Mesothelial cell of epicardium (in vitro differentiated cells): Measurements from ENCODE around the gene TAF4B. TPM values are rescaled to one million over a fixed set of nuclear protein-coding genes. Genes with fewer than 3 reads are reported as not detected.
A peak's percentile ranks its signal among the peaks of the same experiment; 100 is the strongest.

Experiments used
- DNase-seq, 2 experiments: peaks; one replicate each; pipeline ENCODE4 v3.0.0; 2021; ENCODE audit warnings: low spot score in 2 of 2; ENCODE audit not compliant: unreplicated experiment in 2 of 2
- H3K27ac Mint-ChIP-seq: 2 replicates; pipeline ENCODE4 v1.8.0; 2021; ENCODE audit warnings: mixed read lengths
- H3K27me3 Mint-ChIP-seq: 2 replicates; pipeline ENCODE4 v1.8.0; 2021; ENCODE audit warnings: low read depth, mixed read lengths
- H3K36me3 Mint-ChIP-seq: 2 replicates; pipeline ENCODE4 v1.8.0; 2021; ENCODE audit warnings: mixed read lengths
- H3K4me1 Mint-ChIP-seq: 2 replicates; pipeline ENCODE4 v1.8.0; 2021; ENCODE audit warnings: mixed read lengths
- H3K4me3 Mint-ChIP-seq: 2 replicates; pipeline ENCODE4 v1.8.0; 2021; ENCODE audit warnings: mild to moderate bottlenecking, moderate library complexity, mixed read lengths
- H3K9me3 Mint-ChIP-seq: 2 replicates; pipeline ENCODE4 v1.8.0; 2021; ENCODE audit warnings: mixed read lengths
- total RNA-seq: library from RNA; stranded (reverse); gene quantifications from 3 replicates; pipeline ENCODE4 v1.2.1, GENCODE V29; 2021
- TF ChIP-seq, protein P1 (sequence below): fragments of 200-600 bp; sonication (generic); IDR thresholded peaks from one replicate; pipeline ENCODE4 v1.5.0; 2021; ENCODE audit warnings: antibody characterized with exemption; ENCODE audit not compliant: unreplicated experiment

TAF4B gene
- total RNA-seq, 1 donor from 2014 or later: 4.2 TPM

DNA sequence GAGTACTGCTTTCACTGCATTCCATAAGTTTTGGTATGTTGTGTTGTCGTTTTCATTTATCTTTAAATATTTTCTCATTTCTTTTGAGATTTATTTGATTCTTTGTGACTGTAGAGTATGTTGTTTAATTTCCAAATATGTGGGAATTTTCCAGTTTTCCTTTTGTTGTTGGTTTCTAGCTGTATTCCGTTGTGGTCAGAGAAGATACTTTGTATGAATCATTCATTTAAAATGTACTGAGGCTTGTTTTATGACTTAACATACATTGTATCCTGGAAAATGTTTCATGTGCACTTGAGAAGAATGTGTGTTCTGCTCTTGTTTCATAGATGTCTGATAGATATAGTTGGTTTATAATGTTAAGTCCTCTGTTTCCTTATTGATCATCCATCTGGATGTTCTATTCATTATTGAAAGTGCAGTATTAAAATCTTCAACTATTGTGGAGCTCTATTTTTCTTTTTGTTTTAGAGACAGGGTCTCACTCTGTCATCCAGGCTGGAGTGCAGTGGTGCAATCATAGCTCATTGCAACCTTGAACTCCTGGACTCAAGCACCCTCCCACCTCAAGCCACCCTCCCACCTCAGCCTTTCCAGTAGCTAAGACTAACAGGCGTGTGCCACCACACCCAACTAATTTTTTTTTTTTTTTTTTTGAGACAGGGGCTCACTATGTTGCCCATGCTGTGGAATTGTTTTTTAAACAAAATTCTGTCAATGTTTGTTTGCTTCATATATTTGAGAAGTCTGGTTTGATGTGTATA lies 96.8 kb downstream of the TAF4B start:
- Mint-ChIP-seq H3K36me3 (peaks cover 15% of the 10 kb centered on the region), H3K9me3 (peaks cover 13% of the 10 kb centered on the region), H3K27ac (no peak overlapping the region), H3K4me3 (no peak overlapping the region), H3K4me1 (peaks cover 13% of the 10 kb centered on the region), H3K27me3 (no peaks in the 10 kb centered on the region)
- TF ChIP-seq, protein P1, sequence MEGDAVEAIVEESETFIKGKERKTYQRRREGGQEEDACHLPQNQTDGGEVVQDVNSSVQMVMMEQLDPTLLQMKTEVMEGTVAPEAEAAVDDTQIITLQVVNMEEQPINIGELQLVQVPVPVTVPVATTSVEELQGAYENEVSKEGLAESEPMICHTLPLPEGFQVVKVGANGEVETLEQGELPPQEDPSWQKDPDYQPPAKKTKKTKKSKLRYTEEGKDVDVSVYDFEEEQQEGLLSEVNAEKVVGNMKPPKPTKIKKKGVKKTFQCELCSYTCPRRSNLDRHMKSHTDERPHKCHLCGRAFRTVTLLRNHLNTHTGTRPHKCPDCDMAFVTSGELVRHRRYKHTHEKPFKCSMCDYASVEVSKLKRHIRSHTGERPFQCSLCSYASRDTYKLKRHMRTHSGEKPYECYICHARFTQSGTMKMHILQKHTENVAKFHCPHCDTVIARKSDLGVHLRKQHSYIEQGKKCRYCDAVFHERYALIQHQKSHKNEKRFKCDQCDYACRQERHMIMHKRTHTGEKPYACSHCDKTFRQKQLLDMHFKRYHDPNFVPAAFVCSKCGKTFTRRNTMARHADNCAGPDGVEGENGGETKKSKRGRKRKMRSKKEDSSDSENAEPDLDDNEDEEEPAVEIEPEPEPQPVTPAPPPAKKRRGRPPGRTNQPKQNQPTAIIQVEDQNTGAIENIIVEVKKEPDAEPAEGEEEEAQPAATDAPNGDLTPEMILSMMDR: no peak
- no peak for DNase-seq

DNA sequence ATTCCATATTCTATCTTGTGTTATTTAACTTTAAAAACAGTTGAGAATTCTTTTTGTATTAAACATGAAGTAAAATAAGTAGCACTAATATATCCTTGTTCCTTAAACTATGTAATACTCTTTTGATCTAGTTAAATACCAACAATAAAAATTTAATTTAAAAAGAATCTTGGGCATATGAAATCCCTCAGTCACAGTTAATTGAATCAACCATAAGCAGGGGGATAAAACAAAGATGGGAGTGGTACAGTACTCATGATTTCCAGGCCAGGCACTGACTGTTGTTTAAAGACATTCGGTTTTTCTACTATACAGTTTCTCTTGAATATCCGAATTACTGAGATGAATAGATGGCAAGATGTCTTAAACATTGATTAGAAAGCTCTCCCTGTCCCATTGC lies 99.5 kb downstream of the TAF4B start:
- Mint-ChIP-seq H3K4me1 (peaks cover 4% of the 10 kb centered on the region), H3K27me3 (no peaks in the 10 kb centered on the region), H3K36me3 (peaks cover 15% of the 10 kb centered on the region), H3K27ac (no peak overlapping the region), H3K9me3 (peaks cover 13% of the 10 kb centered on the region), H3K4me3 (no peak overlapping the region)
- TF ChIP-seq, protein P1: no peak
- no peak for DNase-seq

DNA sequence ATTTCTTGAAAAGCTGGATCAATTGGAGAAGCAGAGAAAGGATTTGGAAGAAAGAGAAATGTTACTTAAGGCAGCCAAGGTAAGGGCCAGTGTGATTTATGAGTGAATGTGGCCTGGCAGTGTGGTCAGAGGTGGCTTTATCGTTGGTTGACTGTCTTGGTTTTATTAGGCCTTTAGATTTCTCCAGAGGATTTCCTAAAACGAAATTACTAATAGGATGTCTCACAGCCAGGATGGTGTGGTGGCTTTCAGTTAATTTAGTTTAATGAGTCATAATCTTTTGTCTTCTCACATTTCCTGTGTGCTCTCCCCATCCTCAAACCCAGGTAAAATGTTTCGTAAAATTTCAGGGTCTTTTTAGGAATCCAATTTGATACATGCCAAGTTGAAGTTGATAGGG lies 100.8 kb downstream of the TAF4B start:
- TF ChIP-seq, protein P1: no peak
- DNase-seq: no peak
- H3K27me3 Mint-ChIP-seq: no peaks in the 10 kb centered on the region
- no peak overlapping the region for H3K4me3 Mint-ChIP-seq
- H3K9me3 Mint-ChIP-seq: peaks cover 13% of the 10 kb centered on the region
- peaks cover 1% of the 10 kb centered on the region for H3K4me1 Mint-ChIP-seq
- H3K27ac Mint-ChIP-seq: no peak overlapping the region
- peaks cover 15% of the 10 kb centered on the region for H3K36me3 Mint-ChIP-seq

DNA sequence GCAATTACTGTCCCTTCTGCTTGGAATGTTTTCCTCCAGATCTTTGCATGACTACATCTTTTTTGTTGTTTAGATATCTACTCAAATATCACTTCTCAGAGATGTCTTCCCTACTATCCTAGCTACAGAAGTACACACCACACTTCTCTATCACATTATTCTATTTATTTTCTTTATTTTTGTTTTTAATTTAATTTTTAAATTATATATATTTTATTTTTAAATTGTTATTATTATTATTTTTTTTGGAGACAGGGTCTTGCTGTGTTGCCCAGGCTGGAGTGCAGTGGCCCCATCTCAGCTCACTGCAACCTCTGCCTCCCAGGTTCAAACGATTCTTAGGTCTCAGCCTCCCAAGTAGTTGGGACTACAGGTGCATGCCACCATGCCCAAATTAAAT lies 106.7 kb downstream of the TAF4B start:
- Mint-ChIP-seq H3K9me3 (no peaks in the 10 kb centered on the region), H3K4me1 (peaks cover 27% of the 10 kb centered on the region), H3K27ac (no peak overlapping the region), H3K36me3 (no peaks in the 10 kb centered on the region), H3K4me3 (no peak overlapping the region), H3K27me3 (no peaks in the 10 kb centered on the region)
- TF ChIP-seq, protein P1: no peak
- no peak for DNase-seq

DNA sequence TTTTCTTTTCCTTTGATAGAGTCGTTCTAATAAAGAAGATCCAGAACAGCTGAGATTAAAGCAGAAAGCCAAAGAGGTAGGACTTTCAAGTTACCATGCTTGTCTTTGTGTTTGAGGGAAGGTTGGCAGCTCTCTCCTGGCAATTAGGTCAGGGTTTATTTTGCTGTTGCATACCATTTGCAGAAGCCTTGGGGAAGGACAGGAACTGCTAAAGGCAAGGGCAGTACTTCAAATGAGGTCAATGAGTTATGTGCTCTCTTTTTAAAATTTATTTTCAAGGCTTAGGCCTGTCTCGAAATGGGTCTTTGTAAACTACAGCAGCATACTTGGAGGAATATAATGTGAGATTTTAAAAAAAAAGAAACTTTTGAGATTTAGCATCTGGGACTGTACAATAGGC lies 108.9 kb downstream of the TAF4B start:
- no peak for DNase-seq
- TF ChIP-seq, protein P1: no peak
- no peak overlapping the region for H3K4me3 Mint-ChIP-seq
- H3K4me1 Mint-ChIP-seq: peaks cover 34% of the 10 kb centered on the region
- no peaks in the 10 kb centered on the region for H3K27me3 Mint-ChIP-seq
- no peaks in the 10 kb centered on the region for H3K36me3 Mint-ChIP-seq
- no peaks in the 10 kb centered on the region for H3K9me3 Mint-ChIP-seq
- H3K27ac Mint-ChIP-seq: peak overlapping the region; percentile 76
